GM18858 (cell line): ENCODE data around the gene GIPR.

Source experiments
- ATAC-seq: cut with Tn5 transposase; IDR thresholded peaks from one replicate; pipeline ENCODE4 v1.9.1; 2021; ENCODE audit not compliant: unreplicated experiment

The GIPR gene

GRCh38 chr19:45730368-45731288 lies 62.6 kb downstream of the GIPR start, which contains the start of gene FBXO46:
TSS of gene FBXO46 (minus strand) at chr19:45730896. CDS start at chr19:45713495, 17,401 bp downstream.
- ATAC-seq: peak; percentile 87
